ENCODE measurements around the gene ANKRD62.

ANKRD62 gene

GRCh38 chr18:12165038-12165768, 71.6 kb downstream of the ANKRD62 start:
- TF ChIP-seq EZH2phosphoT487 (IDR thresholded peaks at IDR 0.05; ENCODE audit: low read depth) (no peak), CTCF (IDR thresholded peaks at IDR 0.05; ENCODE audit: low read depth, low read length) (no peak)
- H3K27ac ChIP-seq (ENCODE audit: low read length): no peak overlapping the region
- no peak overlapping the region for H2AFZ ChIP-seq (ENCODE audit: low read depth, low read length)
- no peaks in the 10 kb centered on the region for H3K9me3 ChIP-seq (ENCODE audit: insufficient read depth, low read length)
- H3K27me3 ChIP-seq (ENCODE audit: low read depth, low read length): peaks cover 29% of the 10 kb centered on the region
- H3K9ac ChIP-seq (ENCODE audit: low read length): no peak overlapping the region
- no peak overlapping the region for H3K4me3 ChIP-seq (ENCODE audit: low read length)
- no peaks in the 10 kb centered on the region for H3K79me2 ChIP-seq (ENCODE audit: low read length)
- no peaks in the 10 kb centered on the region for H3K36me3 ChIP-seq (replicated peaks; ENCODE audit: low read depth, low read length)
- H3K4me1 ChIP-seq (ENCODE audit: low read length): no peaks in the 10 kb centered on the region
- H3K4me2 ChIP-seq (ENCODE audit: low read length): no peak overlapping the region
- H4K20me1 ChIP-seq (ENCODE audit: insufficient read depth, low read length): no peaks in the 10 kb centered on the region

All from OCI-LY3 (cell line).